Activated T-cell treated with anti-CD3 and anti-CD28 coated beads, Interleukin-2, amount 50 U/mL, for 24 hours (primary cell): Measurements from ENCODE around the gene DDX46.
A peak's percentile ranks its signal among the peaks of the same experiment; 100 is the strongest.
"Not testable (repeated sequence)": the region's sequence is repeated elsewhere in the genome, so short reads cannot be mapped to it uniquely, and the experiment has no call there.

Experiments used
- DNase-seq: peaks from one replicate; pipeline ENCODE4 v3.0.0-alpha.2; 2020
- H3K27ac Mint-ChIP-seq: 2 replicates; pipeline ENCODE4 v1.8.0; 2020; ENCODE audit warnings: mild to moderate bottlenecking, mixed read lengths
- H3K27me3 Mint-ChIP-seq: 2 replicates; pipeline ENCODE4 v1.8.0; 2020; ENCODE audit warnings: mixed read lengths
- H3K36me3 Mint-ChIP-seq: 2 replicates; pipeline ENCODE4 v1.8.0; 2020; ENCODE audit warnings: low read depth, mixed read lengths
- H3K4me1 Mint-ChIP-seq: 2 replicates; pipeline ENCODE4 v1.8.0; 2020; ENCODE audit warnings: low read depth, mixed read lengths
- H3K4me3 Mint-ChIP-seq: 2 replicates; pipeline ENCODE4 v1.8.0; 2020; ENCODE audit warnings: mild to moderate bottlenecking, moderate library complexity, mixed read lengths
- H3K9me3 Mint-ChIP-seq: 2 replicates; pipeline ENCODE4 v1.8.0; 2020; ENCODE audit warnings: mixed read lengths

The DDX46 gene

DNA sequence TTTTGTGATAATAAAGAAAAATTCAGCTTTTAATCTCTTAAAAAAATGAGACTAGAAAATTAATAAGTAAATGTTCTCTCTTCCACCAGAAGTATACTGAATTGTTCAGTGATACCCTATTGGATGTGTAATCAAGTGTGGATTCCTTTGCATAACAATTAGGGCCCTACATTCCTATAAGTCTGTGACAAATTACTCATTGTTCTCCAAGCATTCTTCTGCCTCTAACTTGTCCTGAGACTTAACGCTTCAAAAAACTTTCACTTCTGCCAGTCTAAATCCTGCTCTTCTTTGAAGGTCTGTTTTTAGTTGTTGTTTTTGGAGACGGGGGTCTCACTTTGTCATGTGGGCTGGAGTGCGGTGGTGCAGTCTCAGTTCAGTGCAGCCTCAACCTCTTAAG lies 9.2 kb upstream of the DDX46 start:
- H3K9me3 Mint-ChIP-seq = no peaks in the 10 kb centered on the region
- no peak for DNase-seq
- no peaks in the 10 kb centered on the region for H3K27me3 Mint-ChIP-seq
- peaks cover 36% of the 10 kb centered on the region for H3K36me3 Mint-ChIP-seq
- no peaks in the 10 kb centered on the region for H3K4me1 Mint-ChIP-seq
- H3K4me3 Mint-ChIP-seq = no peak overlapping the region
- H3K27ac Mint-ChIP-seq = peak overlapping the region; percentile 18

DNA sequence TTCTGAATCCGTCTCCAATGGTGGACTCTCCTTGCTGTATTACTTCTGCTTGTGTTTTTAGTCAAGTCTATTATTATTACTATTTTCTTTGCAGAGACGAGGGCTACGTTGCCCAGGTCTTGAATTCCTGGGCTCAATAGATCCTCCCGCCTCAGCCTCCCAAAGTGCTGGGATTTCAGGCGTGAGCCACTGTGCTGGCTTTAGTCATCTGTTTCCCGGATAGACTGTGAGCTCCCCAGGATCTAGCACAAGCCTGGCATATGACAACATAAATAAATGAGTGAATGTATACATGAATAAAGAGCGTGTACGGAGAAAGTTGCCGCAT lies 439 bp upstream of the DDX46 start:
- peaks cover 31% of the 10 kb centered on the region for H3K4me1 Mint-ChIP-seq

DNA sequence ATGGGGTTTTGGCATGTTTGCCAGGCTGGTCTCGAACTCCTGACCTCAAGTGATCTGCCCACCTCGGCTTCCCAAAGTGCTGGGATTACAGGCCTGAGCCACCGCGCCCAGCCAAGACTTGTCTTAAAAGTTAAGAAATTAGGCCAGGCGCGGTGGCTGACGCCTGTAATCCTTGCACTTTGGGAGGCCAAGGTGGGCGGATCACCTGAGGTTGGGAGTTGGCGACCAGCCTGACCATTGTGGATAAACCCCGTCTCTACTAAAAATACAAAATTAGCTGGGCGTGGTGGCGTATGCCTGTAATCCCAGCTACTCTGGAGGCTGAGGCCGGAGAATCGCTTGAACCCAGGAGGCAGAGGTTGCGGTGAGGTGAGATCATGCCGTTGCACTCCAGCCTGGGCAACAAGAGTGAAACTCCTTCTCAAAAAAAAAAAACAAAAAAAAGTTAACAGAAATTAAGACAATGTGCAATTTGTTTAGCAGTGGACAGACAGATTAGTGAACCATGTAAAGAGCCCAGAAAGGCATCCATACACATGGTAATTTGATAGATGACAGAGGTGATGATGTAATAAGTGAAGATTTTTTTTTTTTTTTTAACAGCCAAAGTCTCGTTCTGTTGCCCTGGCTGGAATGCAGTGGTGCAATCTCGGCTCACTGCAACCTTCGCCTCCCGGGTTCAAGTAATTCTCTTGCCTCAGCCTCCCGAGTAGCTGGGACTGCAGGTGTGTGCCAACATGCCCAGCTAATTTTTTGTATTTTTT lies 9.1 kb downstream of the DDX46 start:
- not testable (repeated sequence) for H3K9me3 Mint-ChIP-seq, H3K4me3 Mint-ChIP-seq, DNase-seq, H3K27me3 Mint-ChIP-seq, H3K27ac Mint-ChIP-seq, H3K4me1 Mint-ChIP-seq
- H3K36me3 Mint-ChIP-seq = peaks cover 90% of the 10 kb centered on the region

More for the DNA sequence above, 439 bp upstream of the DDX46 start:
- Mint-ChIP-seq H3K27me3 (no peaks in the 10 kb centered on the region), H3K4me3 (peak overlapping the region; percentile 100), H3K27ac (peak overlapping the region; percentile 97), H3K9me3 (no peaks in the 10 kb centered on the region), H3K36me3 (peaks cover 28% of the 10 kb centered on the region)
- no peak for DNase-seq

DNA sequence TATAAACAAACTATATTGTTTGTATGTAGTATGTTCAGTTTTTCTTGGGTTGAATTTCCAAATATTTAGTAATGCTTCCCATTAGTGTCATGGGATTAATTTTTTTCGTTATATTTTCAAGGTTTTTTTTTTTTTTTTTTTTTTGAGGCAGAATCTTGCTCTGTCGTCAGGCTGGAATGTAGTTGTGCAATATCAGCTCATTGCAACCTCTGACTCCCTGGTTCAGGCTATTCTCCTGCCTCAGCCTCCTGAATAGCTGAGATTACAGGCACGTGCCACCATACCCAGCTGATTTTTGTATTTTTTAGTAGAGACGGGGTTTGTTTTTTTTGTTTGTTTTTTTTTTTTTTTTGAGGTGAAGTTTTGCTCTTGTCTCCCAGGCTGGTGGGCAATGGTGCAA lies 10.6 kb downstream of the DDX46 start:
- DNase-seq = no peak
- Mint-ChIP-seq H3K9me3 (no peaks in the 10 kb centered on the region), H3K4me1 (no peaks in the 10 kb centered on the region), H3K4me3 (no peak overlapping the region), H3K27me3 (no peaks in the 10 kb centered on the region), H3K27ac (no peak overlapping the region), H3K36me3 (peaks cover 92% of the 10 kb centered on the region)

DNA sequence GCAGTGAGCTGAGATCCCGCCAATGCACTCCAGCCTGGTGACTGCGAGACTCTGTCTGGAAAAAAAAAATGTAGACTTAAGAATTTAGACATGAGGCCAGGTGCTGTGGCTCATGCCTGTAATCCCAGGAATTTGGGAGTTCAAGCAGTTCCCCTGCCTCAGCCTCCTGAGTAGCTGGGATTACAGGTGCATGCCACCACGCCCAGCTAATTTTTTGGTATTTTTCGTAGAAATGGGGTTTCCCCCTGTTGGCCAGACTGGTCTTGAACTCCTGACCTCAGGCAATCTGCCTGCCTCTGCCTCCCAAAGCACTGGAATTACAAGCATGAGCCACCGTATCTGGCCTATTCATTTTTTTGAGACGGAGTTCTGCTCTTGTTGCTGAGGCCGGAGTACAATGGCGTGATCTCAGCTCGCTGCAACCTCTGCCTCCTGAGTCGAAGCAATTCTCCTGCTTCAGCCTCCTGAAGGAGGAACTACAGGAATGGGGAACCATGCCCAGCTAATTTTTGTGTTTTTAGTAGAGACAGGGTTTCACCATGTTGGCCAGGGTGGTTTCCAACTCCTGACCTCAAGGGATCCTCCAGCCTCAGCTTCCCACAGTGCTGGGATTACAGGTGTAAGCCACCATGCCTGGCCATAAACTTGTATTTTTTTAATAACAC lies 14.0 kb downstream of the DDX46 start:
- Mint-ChIP-seq H3K9me3 (no peaks in the 10 kb centered on the region), H3K27ac (no peak overlapping the region), H3K36me3 (peaks cover 95% of the 10 kb centered on the region), H3K4me3 (no peak overlapping the region), H3K4me1 (no peaks in the 10 kb centered on the region), H3K27me3 (no peaks in the 10 kb centered on the region)
- DNase-seq = no peak

DNA sequence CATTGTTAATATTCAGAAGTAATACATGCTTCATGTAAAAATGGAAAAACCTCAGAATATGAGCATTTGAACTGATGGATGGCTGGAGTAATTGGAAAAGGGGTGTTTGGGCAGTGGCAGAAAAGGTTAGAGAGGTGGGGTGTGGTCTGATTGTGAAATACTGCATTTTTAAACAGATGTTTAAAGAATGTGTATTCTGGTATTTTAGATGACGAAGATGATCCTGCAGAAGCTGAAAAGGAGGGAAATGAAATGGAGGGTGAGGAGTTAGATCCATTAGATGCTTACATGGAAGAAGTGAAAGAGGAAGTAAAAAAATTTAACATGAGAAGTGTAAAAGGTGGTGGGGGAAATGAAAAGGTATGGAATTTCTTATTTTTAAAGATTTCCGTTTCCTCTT lies 18.8 kb downstream of the DDX46 start:
- Mint-ChIP-seq H3K27ac (peak overlapping the region; percentile 62), H3K4me1 (no peaks in the 10 kb centered on the region), H3K9me3 (no peaks in the 10 kb centered on the region), H3K36me3 (peaks cover 86% of the 10 kb centered on the region), H3K27me3 (no peaks in the 10 kb centered on the region), H3K4me3 (no peak overlapping the region)
- no peak for DNase-seq

DNA sequence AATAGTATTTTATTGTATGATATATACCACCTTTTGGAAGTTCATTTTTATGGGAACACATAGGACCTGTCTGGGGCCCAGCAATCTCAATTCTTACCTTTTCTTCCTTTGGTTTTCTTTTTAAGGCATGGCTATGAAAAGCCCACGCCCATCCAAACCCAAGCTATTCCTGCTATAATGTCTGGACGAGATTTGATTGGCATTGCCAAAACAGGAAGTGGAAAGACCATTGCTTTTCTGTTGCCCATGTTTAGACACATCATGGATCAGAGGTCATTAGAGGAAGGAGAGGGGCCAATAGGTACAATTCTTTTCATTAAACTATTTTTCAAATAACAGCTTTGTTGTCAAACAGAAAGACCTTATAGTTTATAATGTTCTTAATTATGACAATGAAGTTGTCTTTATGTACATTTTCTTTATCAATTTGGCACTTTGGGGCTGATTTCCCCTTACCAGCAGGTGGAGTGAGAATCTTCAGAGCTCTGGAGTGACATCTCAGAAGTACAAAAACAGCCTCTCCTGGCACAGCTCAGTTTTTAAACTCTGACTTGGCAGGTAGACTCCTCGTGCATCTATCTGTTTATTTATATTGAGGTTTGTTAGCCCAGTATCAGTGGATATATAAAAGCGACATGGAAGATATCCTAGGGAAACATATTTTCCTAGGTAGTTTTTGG lies 25.8 kb downstream of the DDX46 start:
- Mint-ChIP-seq H3K27me3 (no peaks in the 10 kb centered on the region), H3K9me3 (no peaks in the 10 kb centered on the region), H3K36me3 (peaks cover 92% of the 10 kb centered on the region), H3K27ac (peak overlapping the region; percentile 3), H3K4me3 (no peak overlapping the region), H3K4me1 (no peaks in the 10 kb centered on the region)
- DNase-seq = no peak

DNA sequence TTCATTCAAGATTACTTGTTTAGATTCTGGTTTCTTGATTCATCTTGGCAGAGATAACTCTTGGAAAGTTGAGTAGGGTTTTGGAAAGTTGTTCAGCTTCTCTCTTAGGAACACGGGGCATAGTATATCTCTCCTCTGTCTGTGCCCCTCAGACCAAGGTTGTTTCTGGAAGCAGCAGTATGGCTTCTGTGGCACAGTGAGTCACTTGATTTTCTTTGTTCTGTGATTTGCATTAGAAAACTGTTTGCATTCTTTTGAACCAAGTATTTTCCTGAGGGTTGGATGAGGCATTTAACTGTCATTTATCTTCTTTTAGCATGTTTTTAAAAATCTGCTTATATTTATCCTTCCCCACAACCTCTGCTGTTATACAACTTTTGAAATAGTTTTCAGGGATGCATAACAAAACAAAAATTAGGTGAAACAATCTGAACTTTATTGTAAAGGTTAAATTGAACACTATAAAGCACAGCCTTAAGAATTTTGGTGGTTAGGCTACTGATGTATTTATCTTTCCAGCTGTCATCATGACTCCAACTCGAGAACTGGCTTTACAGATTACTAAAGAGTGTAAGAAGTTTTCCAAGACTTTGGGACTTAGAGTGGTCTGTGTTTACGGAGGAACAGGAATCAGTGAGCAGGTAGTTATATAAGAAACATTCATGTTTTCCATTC lies 26.5 kb downstream of the DDX46 start:
- H3K9me3 Mint-ChIP-seq = no peaks in the 10 kb centered on the region
- no peak overlapping the region for H3K4me3 Mint-ChIP-seq
- no peak for DNase-seq
- no peaks in the 10 kb centered on the region for H3K4me1 Mint-ChIP-seq
- peaks cover 93% of the 10 kb centered on the region for H3K36me3 Mint-ChIP-seq
- no peak overlapping the region for H3K27ac Mint-ChIP-seq
- no peaks in the 10 kb centered on the region for H3K27me3 Mint-ChIP-seq

DNA sequence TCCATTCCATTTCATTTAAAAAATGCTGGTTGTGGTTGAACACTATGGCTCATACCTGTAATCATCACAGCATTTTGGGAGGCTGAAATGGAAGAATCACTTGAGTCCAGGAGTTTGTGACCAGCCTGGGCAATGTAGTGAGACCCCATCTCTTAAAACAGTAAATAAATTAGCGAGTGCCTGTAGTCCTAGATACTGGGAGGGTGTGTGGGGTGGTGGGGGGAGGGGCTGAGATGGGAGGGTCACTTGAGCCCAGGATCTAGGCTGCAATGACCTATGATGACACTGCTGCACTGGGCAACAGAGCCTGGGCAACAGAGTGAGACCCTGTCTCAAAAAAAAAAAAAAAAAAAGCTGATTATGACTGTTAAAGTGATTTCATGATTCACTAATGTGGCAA lies 29.1 kb downstream of the DDX46 start:
- Mint-ChIP-seq H3K9me3 (no peaks in the 10 kb centered on the region), H3K36me3 (peaks cover 98% of the 10 kb centered on the region), H3K4me3 (no peak overlapping the region), H3K27me3 (no peaks in the 10 kb centered on the region), H3K4me1 (no peaks in the 10 kb centered on the region), H3K27ac (no peak overlapping the region)
- DNase-seq = no peak

DNA sequence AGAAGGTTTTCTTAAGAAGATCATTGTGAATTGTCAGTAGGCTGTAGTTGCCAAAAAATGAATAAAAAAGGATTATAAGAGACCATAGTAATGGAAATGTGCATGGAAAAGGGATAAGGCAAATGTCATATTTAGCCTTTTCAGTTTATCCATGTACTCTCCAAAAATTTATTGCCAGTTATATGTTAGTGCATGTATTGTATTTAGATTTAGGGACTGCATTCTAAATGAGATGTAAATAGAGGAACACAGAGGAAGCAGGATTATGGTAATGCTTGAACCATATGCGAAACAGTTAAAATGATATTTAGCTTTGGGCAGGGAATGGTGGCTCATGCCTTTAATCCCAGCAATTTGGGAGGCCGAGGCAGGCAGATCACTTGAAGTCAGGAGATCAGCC lies 33.0 kb downstream of the DDX46 start:
- Mint-ChIP-seq H3K4me1 (no peaks in the 10 kb centered on the region), H3K27me3 (no peaks in the 10 kb centered on the region), H3K9me3 (no peaks in the 10 kb centered on the region), H3K27ac (no peak overlapping the region), H3K36me3 (peaks cover 93% of the 10 kb centered on the region), H3K4me3 (no peak overlapping the region)
- no peak for DNase-seq

DNA sequence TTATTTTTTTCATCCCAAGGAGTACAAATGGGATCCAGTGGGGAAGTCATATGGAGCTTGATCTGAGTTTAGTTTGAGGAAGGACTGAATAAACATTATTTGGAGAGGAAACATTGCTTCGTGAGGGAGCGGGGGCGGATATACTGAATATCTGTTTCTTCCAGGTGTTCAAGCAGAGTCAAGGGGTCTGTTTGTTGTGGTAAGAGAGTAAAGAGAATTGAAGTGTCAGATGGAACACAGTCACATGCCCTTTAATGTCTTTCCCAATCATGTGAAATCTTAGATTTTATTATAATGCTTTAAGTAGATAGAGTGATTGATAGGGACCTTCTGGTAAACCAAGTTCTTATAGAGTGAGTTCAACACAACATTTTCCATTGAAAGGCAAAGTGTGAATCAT lies 33.7 kb downstream of the DDX46 start:
- Mint-ChIP-seq H3K27ac (no peak overlapping the region), H3K36me3 (peaks cover 93% of the 10 kb centered on the region), H3K4me1 (no peaks in the 10 kb centered on the region)

DNA sequence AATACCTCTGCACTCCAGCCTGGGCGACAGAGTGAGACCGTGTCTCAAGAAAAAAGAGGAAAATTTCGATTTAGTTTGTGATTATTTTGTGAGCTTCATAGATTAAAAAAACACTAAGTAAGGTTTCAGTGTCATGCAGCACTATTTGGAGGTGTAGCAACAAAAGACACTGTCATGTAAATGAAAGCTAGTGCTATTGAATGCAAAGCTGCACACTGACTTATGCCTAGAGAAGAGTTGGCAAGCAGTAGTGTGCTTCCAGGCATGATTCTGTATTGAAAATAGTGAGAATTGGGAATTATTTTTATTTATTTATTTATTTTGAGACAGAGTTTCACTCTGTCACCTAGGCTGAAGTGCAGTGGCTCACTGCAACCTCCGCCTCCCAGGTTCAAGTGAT lies 34.5 kb downstream of the DDX46 start:
- DNase-seq = no peak
- H3K27ac Mint-ChIP-seq = no peak overlapping the region
- peaks cover 1% of the 10 kb centered on the region for H3K4me1 Mint-ChIP-seq
- H3K36me3 Mint-ChIP-seq = peaks cover 93% of the 10 kb centered on the region
- H3K27me3 Mint-ChIP-seq = no peaks in the 10 kb centered on the region
- no peak overlapping the region for H3K4me3 Mint-ChIP-seq
- no peaks in the 10 kb centered on the region for H3K9me3 Mint-ChIP-seq

More for the DNA sequence above, 33.7 kb downstream of the DDX46 start:
- no peak for DNase-seq
- Mint-ChIP-seq H3K27me3 (no peaks in the 10 kb centered on the region), H3K4me3 (no peak overlapping the region), H3K9me3 (no peaks in the 10 kb centered on the region)

DNA sequence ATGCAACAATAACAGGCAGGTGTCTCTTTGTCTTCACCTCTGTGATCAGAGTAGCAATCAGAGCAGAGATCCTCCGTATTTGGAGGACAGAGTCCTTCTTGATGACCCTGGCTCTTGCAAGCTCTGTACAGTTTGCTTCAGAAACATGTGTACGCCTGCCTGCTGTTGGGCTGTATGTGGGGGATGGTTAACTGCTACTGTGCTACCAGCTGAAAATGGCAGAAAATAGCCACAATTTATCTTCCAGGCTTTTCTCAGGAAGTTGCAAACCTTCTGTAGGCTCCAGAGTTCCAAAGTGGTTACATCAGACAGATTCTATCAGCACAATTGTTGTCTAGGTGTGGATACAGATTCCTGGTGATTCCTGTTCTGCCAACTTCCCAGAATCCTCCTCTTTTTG lies 35.5 kb downstream of the DDX46 start:
- DNase-seq = no peak
- Mint-ChIP-seq H3K4me3 (no peak overlapping the region), H3K27me3 (no peaks in the 10 kb centered on the region), H3K9me3 (no peaks in the 10 kb centered on the region), H3K27ac (peak overlapping the region; percentile 33), H3K36me3 (peaks cover 93% of the 10 kb centered on the region), H3K4me1 (peaks cover 4% of the 10 kb centered on the region)

DNA sequence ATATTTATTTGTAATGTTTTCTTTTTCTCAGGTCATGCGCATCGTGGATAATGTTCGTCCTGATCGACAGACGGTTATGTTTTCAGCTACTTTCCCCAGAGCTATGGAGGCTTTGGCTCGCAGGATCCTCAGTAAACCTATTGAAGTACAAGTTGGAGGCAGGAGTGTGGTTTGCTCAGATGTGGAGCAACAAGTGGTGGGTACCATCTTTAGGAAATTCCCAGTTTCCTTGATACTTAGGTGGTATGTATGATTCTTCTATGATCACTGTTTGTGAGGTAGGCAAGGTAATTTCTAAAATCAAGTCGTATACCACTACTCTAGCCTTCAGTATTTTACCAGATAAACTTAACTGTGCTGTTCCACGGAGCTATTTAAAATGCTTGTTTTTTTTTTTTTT lies 36.2 kb downstream of the DDX46 start:
- peak overlapping the region; percentile 53 for H3K27ac Mint-ChIP-seq
- H3K36me3 Mint-ChIP-seq = peaks cover 93% of the 10 kb centered on the region
- no peak for DNase-seq
- no peaks in the 10 kb centered on the region for H3K9me3 Mint-ChIP-seq
- H3K27me3 Mint-ChIP-seq = no peaks in the 10 kb centered on the region
- peaks cover 4% of the 10 kb centered on the region for H3K4me1 Mint-ChIP-seq
- H3K4me3 Mint-ChIP-seq = no peak overlapping the region

DNA sequence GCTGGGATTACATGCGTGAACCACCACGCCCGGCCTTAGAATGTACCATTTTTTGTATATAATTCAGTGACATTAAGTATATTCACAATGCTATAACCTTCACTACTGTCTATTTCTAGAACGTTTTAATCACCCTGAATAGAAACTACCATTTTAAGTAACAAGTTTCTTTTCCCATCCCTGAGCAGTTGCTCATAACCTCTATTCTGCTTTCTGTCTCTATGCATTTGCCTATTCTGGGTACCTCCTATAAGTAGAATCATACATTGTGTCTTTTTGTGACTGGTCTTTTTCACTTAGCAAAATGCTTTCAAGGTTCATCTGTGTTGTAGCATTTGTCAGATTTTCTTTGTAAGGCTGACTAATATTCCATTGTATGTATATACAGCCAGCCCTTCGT lies 39.9 kb downstream of the DDX46 start:
- Mint-ChIP-seq H3K4me3 (no peak overlapping the region), H3K9me3 (no peaks in the 10 kb centered on the region), H3K27me3 (no peaks in the 10 kb centered on the region), H3K4me1 (peaks cover 4% of the 10 kb centered on the region), H3K36me3 (peaks cover 91% of the 10 kb centered on the region), H3K27ac (peak overlapping the region; percentile 71)
- DNase-seq = no peak
